Thyroid gland (tissue), 4 donors: ENCODE results near the gene IFIT3. TPM values are rescaled to one million over a fixed set of nuclear protein-coding genes. Genes with fewer than 3 reads are reported as not detected.
"Not testable (repeated sequence)": the region's sequence is repeated elsewhere in the genome, so short reads cannot be mapped to it uniquely, and the experiment has no call there.

Source experiments
- DNase-seq, 2 donors: peaks; one replicate each; pipeline ENCODE4 v3.0.0-alpha.2; 2019
- H3K27ac ChIP-seq, 3 donors: fragments of 200-600 bp; sonication (generic); 1 replicate in 2 of 3; 2 replicates in 1 of 3; pipeline ENCODE4 v1.5.1; 2016 to 2019; ENCODE audit warnings: mild to moderate bottlenecking in 1 of 3, moderate library complexity in 1 of 3
- H3K27me3 ChIP-seq: fragments of 200-600 bp; sonication (generic); one replicate; pipeline ENCODE4 v1.5.1; 2019
- H3K36me3 ChIP-seq, 2 donors: fragments of 200-600 bp; sonication (generic); one replicate each; pipeline ENCODE4 v1.5.1; 2016 to 2019
- H3K4me1 ChIP-seq, 2 donors: fragments of 200-600 bp; sonication (generic); one replicate each; pipeline ENCODE4 v1.5.1; 2017 to 2019
- H3K4me3 ChIP-seq, 3 donors: fragments of 200-600 bp; sonication (generic); replicated peaks in 1 of 3; 1 replicate in 2 of 3; 2 replicates in 1 of 3; pipeline ENCODE4 v1.5.1; 2016; ENCODE audit warnings: mild to moderate bottlenecking in 1 of 3
- H3K9me3 ChIP-seq: fragments of 200-600 bp; sonication (generic); one replicate; pipeline ENCODE4 v1.5.1; 2017
- POLR2A ChIP-seq, 2 donors: fragments of 450-650 bp; IDR thresholded peaks; one replicate each; pipeline ENCODE4 v1.6.1; 2017; ENCODE audit warnings: antibody characterized with exemption in 2 of 2, mild to moderate bottlenecking in 2 of 2, moderate library complexity in 1 of 2
- WGBS, 2 donors: methylation state at CpG; one replicate each; pipeline ENCODE4 v1.1.5; 2017; 5-methylcytosine and 5-hydroxymethylcytosine counted together
- intact Hi-C: fragments of 100-400 bp; cut with DNase I; formaldehyde crosslinking; loops from one replicate; pipeline ENCODE4 v1.15.1; 2023
- total RNA-seq, 4 donors: library from RNA; depleted of rRNA; stranded (reverse); fragments of >200 nt; gene quantifications; one replicate each; pipeline ENCODE4 v1.2.3, GENCODE V29; 2016
- TF ChIP-seq, protein P1 (sequence below), 6 experiments: fragments of 200-600 bp in 3 of 6; fragments of 450-650 bp in 3 of 6; sonication (generic) in 3 of 6; IDR thresholded peaks; one replicate each; pipeline ENCODE4 v1.5.1; 2016 to 2019; ENCODE audit warnings: antibody characterized with exemption in 6 of 6, mild to moderate bottlenecking in 2 of 6, inconsistent platforms in 1 of 6, moderate library complexity in 1 of 6

Gene IFIT3
- total RNA-seq, 4 donors from 2014 or later: 5.9 to 11.4 (median 8.8) TPM

DNA sequence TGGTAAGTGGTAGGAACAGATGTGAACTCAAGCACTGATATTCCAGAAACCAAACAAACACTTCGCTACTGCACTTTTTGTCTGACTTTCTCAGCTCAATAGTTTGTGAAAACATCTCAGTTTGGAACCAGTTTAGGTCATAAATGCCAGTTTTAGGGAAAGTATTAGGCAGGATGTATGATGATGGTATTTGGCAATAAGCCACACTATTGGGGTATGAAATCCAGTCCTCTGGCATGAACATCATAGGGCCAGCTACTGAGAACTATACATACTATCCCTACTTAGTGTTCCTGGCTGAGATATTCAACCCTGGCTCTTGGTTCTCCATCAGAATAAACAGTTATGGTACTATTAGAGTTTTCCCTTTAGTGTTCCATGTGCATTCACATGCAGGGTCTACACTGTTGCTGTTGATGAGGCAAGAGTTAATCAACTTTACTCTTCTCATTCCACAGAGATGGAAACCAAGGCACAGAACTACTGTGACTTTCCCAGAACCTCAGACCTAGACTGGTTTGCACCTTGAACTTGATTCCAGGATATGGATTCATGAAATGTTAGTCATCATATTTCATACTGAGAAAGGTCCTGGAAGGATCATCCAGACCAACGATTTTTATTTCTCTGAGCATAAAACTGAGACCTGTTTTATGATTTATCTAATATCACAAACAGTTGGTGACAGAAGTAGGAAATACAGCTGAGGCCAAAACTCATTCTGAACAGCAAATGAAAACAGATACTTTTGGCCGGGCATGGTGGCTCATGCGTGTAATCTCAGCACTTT lies 46.0 kb upstream of the IFIT3 start:
- TF ChIP-seq POLR2A (IDR thresholded peaks at IDR 0.05): no peak
- TF ChIP-seq, protein P1, sequence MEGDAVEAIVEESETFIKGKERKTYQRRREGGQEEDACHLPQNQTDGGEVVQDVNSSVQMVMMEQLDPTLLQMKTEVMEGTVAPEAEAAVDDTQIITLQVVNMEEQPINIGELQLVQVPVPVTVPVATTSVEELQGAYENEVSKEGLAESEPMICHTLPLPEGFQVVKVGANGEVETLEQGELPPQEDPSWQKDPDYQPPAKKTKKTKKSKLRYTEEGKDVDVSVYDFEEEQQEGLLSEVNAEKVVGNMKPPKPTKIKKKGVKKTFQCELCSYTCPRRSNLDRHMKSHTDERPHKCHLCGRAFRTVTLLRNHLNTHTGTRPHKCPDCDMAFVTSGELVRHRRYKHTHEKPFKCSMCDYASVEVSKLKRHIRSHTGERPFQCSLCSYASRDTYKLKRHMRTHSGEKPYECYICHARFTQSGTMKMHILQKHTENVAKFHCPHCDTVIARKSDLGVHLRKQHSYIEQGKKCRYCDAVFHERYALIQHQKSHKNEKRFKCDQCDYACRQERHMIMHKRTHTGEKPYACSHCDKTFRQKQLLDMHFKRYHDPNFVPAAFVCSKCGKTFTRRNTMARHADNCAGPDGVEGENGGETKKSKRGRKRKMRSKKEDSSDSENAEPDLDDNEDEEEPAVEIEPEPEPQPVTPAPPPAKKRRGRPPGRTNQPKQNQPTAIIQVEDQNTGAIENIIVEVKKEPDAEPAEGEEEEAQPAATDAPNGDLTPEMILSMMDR (IDR thresholded peaks at IDR 0.05): no peak
- no peak for DNase-seq
- 78 to 83% methylated on average over 4 of the region's 4 CpGs for WGBS, 2 donors
- H3K36me3 ChIP-seq: no peaks in the 10 kb centered on the region
- H3K4me1 ChIP-seq: peaks cover 13 to 23% of the 10 kb centered on the region in 2 donors
- H3K27me3 ChIP-seq: no peaks in the 10 kb centered on the region
- H3K9me3 ChIP-seq: no peaks in the 10 kb centered on the region
- intact Hi-C loops: no loop called here
- peak overlapping the region in 1 of 3 donors; percentile 11 for H3K4me3 ChIP-seq
- H3K27ac ChIP-seq: no peak overlapping the region

DNA sequence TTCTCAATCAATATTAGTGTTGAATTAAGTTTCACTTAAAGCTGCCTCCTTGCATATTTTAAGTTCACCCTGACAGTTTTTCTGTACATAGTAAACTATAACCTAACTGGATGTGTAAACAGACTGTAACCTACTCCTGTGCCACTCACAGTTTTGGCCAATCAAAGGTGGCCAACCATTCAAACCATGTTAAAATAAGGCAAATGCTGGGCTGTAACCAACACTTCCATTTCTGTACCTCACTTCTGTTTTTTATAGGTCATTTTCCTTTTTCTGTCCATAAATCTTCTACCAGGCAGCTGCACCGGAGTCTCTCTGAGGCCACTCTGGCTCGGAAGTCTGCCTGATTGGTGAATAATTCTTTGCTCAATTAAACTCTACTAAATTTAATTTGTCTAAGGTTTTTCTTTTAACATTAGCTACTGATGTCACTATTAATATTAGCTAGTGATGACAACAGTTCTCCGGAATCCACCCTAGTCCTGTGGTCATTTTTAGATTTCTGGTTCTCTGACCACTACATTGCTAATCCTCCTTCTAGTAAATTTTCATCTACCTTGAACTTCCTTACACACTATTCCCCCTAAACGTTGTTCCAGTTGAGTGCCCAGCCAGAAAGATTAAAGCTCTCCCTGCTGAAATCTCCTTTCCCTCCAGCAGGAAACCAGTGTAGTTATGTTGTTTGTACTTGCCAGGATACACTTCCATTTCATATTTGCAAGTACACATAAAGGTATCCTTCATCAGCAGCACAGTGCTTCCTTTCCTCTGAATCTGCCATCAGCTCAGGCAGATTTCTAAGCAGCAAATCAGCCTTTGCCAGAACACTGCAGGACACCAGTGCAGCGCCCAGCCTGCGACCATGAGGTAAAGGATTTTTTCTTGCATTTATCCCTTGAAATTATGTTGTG lies 44.5 kb upstream of the IFIT3 start:
- Histone ChIP-seq H3K27ac (peak overlapping the region; percentile 42 to 74 (median 51)), H3K4me3 (no peak overlapping the region), H3K27me3 (no peaks in the 10 kb centered on the region), H3K4me1 (peaks cover 7 to 15% of the 10 kb centered on the region in 2 donors), H3K9me3 (no peaks in the 10 kb centered on the region), H3K36me3 (no peaks in the 10 kb centered on the region)
- TF ChIP-seq, protein P1 (IDR thresholded peaks at IDR 0.05): peak in 1 of 6 experiments; percentile 19
- no peak for TF ChIP-seq POLR2A (IDR thresholded peaks at IDR 0.05)
- intact Hi-C loops: no loop called here
- WGBS, 2 donors: 47 to 49% methylated on average over 6 of the region's 6 CpGs
- DNase-seq: no peak

DNA sequence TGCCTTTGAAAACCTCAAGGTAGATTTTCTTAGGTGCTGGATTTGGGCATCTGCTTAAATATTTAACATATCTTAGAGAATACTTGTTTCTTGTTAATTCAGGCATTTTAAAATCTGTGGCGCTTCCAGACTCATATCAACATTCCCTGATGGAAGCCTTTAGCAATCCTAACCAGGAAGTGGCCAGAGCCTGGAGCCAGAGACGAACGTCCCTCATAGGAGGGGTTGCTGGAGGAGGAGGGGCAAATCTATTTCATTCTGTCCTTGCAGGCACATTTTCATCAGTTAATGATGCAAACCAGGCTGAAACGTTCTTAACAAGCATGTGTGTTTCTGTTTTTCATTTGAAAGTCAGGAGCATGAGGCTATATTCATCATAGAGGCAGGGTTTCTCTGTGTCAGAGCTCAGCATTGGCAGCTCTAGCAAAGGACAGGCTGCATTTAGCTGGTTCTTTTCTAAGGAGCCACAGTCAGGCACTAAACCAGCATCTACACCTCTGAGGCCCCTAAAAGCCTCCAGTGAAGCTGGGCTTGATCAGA lies 43.8 kb upstream of the IFIT3 start:
- no peaks in the 10 kb centered on the region for H3K36me3 ChIP-seq
- peak in 1 of 2 donors; percentile 27 for TF ChIP-seq POLR2A (IDR thresholded peaks at IDR 0.05)
- TF ChIP-seq, protein P1 (IDR thresholded peaks at IDR 0.05): no peak
- intact Hi-C loops: no loop called here
- 18 to 44% methylated on average over 4 of the region's 4 CpGs for WGBS, 2 donors
- peaks cover 4 to 8% of the 10 kb centered on the region in 2 donors for H3K4me1 ChIP-seq
- peak overlapping the region; percentile 42 to 74 (median 51) for H3K27ac ChIP-seq
- H3K27me3 ChIP-seq: no peaks in the 10 kb centered on the region
- H3K4me3 ChIP-seq: no peak overlapping the region
- peak; percentile 17 to 30 for DNase-seq
- no peaks in the 10 kb centered on the region for H3K9me3 ChIP-seq

DNA sequence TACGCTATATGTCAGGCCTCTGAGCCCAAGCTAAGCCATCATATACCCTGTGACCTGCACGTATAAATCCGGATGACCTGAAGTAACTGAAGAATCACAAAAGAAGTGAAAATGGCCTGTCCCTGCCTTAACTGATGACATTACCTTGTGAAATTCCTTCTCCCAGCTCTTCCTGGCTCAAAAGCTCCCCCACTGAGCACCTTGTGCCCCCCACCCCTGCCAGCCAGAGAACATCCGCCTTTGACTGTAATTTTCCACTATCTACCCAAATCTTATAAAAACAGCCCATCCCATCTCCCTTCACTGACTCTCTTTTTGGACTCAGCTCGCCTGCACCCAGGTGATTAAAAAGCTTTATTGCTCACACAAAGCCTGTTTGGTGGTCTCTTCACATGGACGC lies 43.1 kb upstream of the IFIT3 start:
- H3K27me3 ChIP-seq, H3K9me3 ChIP-seq, DNase-seq, H3K4me1 ChIP-seq, intact Hi-C loops, H3K4me3 ChIP-seq, H3K36me3 ChIP-seq: not testable (repeated sequence)
- 92 to 94% methylated on average over 6 of the region's 6 CpGs for WGBS, 2 donors
- peak overlapping the region in 2 of 3 donors; percentile 14 to 74 for H3K27ac ChIP-seq

DNA sequence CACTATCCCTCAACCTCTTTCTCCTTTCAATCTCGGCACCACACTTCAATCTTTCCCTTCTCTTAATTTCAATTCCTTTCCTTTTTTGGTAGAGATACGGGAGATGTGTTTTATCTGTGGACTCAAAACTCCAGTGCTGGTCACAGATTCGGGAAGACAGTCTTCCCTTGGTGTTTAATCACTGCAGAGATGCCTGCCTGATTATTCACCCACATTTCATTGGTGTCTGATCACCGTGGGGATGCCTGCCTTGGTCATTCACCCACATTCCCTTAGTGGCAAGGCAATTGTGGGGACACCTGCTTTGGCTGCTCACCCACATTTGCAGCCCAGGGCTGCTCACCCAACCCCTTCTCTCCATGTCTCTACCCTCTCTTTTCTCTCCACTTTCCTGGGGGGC lies 42.5 kb upstream of the IFIT3 start:
- H3K36me3 ChIP-seq, intact Hi-C loops, H3K4me3 ChIP-seq, DNase-seq, H3K27me3 ChIP-seq, H3K4me1 ChIP-seq, H3K27ac ChIP-seq, H3K9me3 ChIP-seq: not testable (repeated sequence)
- 84 to 92% methylated on average over 4 of the region's 4 CpGs for WGBS, 2 donors
